IgD-negative memory B cell (primary cell): ENCODE measurements around the gene ATG9A. TPM values are rescaled to one million over a fixed set of nuclear protein-coding genes. Genes with fewer than 3 reads are reported as not detected.

ENCODE experiments used
- H3K27ac Mint-ChIP-seq, 3 donors: one replicate each; pipeline ENCODE4 v1.8.0; 2020 to 2022; ENCODE audit warnings: mild to moderate bottlenecking in 3 of 3, mixed read lengths in 3 of 3, moderate library complexity in 1 of 3
- H3K27me3 Mint-ChIP-seq: one replicate; pipeline ENCODE4 v1.8.0; 2021; ENCODE audit warnings: mixed read lengths
- H3K36me3 Mint-ChIP-seq: one replicate; pipeline ENCODE4 v1.8.0; 2020; ENCODE audit warnings: mild to moderate bottlenecking, mixed read lengths
- H3K4me1 Mint-ChIP-seq, 3 donors: one replicate each; pipeline ENCODE4 v1.8.0; 2020 to 2022; ENCODE audit warnings: mixed read lengths in 3 of 3, mild to moderate bottlenecking in 1 of 3
- H3K4me3 Mint-ChIP-seq, 4 donors: one replicate each; pipeline ENCODE4 v1.8.0; 2020 to 2022; ENCODE audit warnings: mild to moderate bottlenecking in 4 of 4, mixed read lengths in 4 of 4, moderate library complexity in 3 of 4
- H3K9me3 Mint-ChIP-seq, 3 donors: one replicate each; pipeline ENCODE4 v1.8.0; 2020 to 2021; ENCODE audit warnings: mixed read lengths in 3 of 3, mild to moderate bottlenecking in 1 of 3
- polyA plus RNA-seq: library from polyadenylated mRNA; unstranded; fragments of 300-500 nt; fragmentation: Illumina TruSeq; gene quantifications from one replicate; pipeline ENCODE4 v1.2.3, GENCODE V29; 2021

The ATG9A gene
- polyA plus RNA-seq, 1 donor from 2014 or later = 19.6 TPM

DNA sequence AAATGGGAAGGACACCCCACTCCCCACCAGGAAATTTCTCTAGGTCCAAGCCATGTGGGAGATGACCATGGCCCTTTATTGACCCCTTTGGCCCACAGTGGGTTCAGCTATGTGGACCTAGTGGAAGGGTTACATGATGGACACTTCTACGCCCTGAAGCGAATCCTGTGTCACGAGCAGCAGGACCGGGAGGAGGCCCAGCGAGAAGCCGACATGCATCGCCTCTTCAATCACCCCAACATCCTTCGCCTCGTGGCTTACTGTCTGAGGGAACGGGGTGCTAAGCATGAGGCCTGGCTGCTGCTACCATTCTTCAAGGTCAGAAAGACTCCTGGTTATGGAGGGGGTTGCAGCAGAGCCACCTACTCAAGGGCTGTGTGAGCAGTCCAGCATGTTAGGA lies 17.1 kb upstream of the ATG9A start:
- Mint-ChIP-seq H3K4me3 (peak overlapping the region; percentile 41 to 95 (median 86)), H3K9me3 (no peaks in the 10 kb centered on the region), H3K4me1 (peaks cover 41 to 59% (median 53%) of the 10 kb centered on the region in 3 donors), H3K36me3 (peaks cover 4% of the 10 kb centered on the region), H3K27me3 (peaks cover 1% of the 10 kb centered on the region), H3K27ac (peak overlapping the region in 2 of 3 donors; percentile 85 to 97)

DNA sequence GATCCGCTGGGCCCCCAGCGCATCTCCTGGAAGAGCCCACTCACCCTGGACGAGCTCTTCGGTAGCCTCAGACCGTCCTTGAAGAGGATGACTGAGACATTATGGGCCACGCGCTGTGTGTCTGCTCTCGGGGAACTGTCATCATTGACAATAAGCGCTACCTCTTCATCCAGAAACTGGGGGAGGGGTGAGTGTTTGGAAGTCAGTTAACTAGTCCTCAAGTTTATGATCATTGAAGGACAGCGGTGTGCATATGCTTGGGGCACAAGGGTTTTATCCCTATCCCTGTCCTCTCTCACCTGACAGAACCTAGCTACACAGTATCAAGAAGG lies 16.4 kb upstream of the ATG9A start:
- Mint-ChIP-seq H3K9me3 (no peaks in the 10 kb centered on the region), H3K36me3 (peaks cover 3% of the 10 kb centered on the region), H3K4me1 (peaks cover 34 to 52% (median 46%) of the 10 kb centered on the region in 3 donors), H3K4me3 (peak overlapping the region; percentile 84 to 96 (median 92)), H3K27ac (peak overlapping the region; percentile 85 to 98 (median 97)), H3K27me3 (peaks cover 1% of the 10 kb centered on the region)

DNA sequence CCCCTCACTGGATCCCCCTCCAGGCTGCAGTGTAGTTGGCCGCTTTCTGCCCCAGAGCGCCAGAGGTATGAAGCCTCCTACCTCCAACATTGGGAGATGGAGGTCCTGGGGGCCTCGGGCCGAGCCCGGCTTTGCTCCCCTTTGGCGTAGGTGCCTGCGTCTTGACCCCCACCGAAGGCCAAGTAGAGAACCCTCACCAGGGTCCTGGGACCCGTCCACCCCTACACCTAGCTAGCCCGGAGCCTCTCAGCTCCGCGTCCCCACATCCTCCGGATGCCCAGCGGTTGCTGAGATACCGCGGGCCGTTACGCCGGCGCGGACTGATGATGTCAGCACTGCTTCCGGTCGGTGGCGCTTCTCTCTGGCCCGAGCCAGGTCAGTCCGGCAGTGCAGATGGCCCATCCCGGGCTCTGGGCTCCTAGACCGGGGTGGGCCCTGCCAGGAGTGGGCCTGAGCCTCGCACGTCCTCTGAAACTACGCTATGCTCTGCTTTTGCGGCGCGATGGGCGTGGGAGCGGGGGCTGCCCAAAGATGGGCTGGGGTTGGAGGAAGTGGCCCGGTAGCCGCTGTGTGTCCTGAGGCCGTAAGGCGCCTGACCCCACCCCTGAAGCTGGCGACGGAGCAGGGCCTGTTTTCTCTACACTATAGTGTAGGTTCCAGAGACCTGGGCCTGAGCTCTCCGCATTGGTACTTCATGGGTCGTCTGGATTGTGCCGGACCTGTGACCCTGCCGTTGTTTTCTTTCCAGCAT lies 15.9 kb upstream of the ATG9A start, which contains the start of the genes GLB1L and STK16:
Gene GLB1L (minus strand): TSS at position 297 of the 751 bp plus-strand sequence. CDS start 1,871 bp downstream, outside the sequence.
Gene STK16 (plus strand): TSS at position 332 of the 751 bp plus-strand sequence. CDS start 521 bp downstream, outside the sequence.
- Mint-ChIP-seq H3K9me3 (no peaks in the 10 kb centered on the region), H3K4me3 (peak within 1 kb of the TSS; percentile 84 to 96 (median 92)), H3K36me3 (peaks cover 1% of the 10 kb centered on the region), H3K4me1 (peaks cover 33 to 47% (median 43%) of the 10 kb centered on the region in 3 donors), H3K27ac (peak within 1 kb of the TSS; percentile 85 to 98 (median 97)), H3K27me3 (peaks cover 1% of the 10 kb centered on the region)

DNA sequence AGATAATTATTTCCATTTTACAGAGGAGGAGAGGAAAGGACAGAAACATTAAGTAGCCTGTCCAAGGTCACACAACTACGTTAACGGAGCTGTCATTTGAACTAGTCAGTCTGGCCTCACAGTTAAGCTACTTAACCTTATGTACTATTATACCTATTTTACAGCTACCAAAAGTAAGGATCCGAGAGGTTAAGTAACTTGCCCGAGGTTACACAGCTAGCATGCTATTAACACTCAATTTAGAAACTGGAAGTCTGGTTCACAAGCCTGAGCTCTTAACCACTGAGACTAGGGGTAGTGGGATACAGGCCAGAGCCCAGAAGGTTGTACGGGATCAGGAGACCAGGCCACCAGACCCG lies 15.3 kb upstream of the ATG9A start:
- Mint-ChIP-seq H3K4me3 (peak overlapping the region; percentile 84 to 96 (median 92)), H3K36me3 (peaks cover 1% of the 10 kb centered on the region), H3K27ac (peak overlapping the region; percentile 85 to 98 (median 97)), H3K4me1 (peaks cover 27 to 42% (median 41%) of the 10 kb centered on the region in 3 donors), H3K9me3 (no peaks in the 10 kb centered on the region), H3K27me3 (peaks cover 1% of the 10 kb centered on the region)

DNA sequence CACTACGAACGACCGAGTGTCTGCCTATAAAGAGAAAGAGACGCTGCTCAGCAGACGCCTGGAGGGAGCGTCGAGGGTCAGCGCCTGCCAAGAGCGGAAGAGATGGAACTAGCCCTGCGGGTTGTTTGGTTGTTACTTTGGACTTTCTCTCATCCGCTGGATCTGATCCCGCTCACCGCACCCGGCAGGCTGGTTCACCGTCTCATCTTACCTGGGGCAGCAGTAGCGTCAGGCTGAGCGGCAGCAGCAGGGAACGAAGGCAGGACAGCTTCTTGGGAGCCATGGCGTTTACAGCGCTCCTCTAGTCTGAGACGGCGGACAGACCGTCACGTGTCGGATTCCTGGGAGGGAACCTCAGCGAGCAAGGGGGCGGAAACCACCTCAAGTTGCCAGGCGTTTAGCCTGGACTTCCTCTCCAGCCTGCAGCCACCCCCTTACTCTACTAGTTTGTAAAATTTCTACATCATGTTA lies 13.9 kb upstream of the ATG9A start:
- Mint-ChIP-seq H3K36me3 (peaks cover 1% of the 10 kb centered on the region), H3K27ac (peak overlapping the region; percentile 63 to 73 (median 72)), H3K27me3 (peaks cover 1% of the 10 kb centered on the region), H3K9me3 (no peaks in the 10 kb centered on the region), H3K4me3 (peak overlapping the region; percentile 39 to 68 (median 50)), H3K4me1 (peaks cover 15 to 29% (median 28%) of the 10 kb centered on the region in 3 donors)

DNA sequence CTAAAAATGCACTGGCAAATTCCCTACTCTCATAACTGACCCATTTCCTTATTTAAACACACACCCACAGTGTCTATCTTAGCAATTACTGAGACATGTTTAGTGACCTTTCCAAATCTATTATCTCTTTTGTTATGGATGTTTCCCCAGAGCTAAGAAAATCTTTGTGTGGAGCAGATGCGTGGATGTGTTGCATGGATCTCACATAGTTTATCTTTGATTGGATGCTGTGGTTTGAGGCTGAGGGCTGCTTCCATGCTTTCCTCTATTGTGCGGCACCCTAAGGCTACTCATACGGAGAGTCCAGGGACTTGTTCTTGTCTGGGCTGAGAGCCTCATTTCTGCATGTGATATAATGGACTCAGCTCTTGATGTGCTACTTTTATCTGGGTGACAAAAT lies 4.9 kb upstream of the ATG9A start:
- Mint-ChIP-seq H3K9me3 (no peaks in the 10 kb centered on the region), H3K4me3 (peak overlapping the region in 1 of 4 donors; percentile 76), H3K27ac (no peak overlapping the region), H3K4me1 (peaks cover 6 to 17% (median 15%) of the 10 kb centered on the region in 3 donors), H3K27me3 (no peaks in the 10 kb centered on the region), H3K36me3 (peaks cover 6% of the 10 kb centered on the region)

DNA sequence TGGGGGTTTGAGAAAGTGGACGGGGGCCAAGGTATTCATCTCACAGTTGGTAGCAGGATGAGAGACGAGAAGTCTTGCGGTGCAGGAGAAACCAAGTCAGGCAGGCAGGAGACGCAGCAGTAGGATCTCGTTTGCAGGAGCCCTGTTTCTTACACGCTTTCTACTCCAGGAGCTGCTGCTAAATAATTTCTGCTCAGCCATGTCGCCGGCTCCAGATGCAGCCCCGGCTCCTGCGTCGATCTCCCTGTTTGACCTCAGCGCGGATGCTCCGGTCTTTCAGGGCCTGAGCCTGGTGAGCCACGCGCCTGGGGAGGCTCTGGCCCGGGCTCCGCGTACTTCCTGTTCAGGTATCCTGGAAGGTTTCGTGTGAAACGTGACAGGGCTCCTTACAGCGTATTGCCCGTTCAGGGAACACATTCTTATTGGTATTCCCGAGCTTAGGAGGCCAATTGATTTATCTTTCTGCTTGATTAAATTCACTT lies 664 bp upstream of the ATG9A start:
- Mint-ChIP-seq H3K9me3 (no peaks in the 10 kb centered on the region), H3K4me3 (peak overlapping the region; percentile 99 to 100 (median 100)), H3K27ac (peak overlapping the region; percentile 92 to 98 (median 97)), H3K4me1 (peaks cover 16 to 28% (median 20%) of the 10 kb centered on the region in 3 donors), H3K36me3 (peaks cover 5% of the 10 kb centered on the region), H3K27me3 (no peaks in the 10 kb centered on the region)

DNA sequence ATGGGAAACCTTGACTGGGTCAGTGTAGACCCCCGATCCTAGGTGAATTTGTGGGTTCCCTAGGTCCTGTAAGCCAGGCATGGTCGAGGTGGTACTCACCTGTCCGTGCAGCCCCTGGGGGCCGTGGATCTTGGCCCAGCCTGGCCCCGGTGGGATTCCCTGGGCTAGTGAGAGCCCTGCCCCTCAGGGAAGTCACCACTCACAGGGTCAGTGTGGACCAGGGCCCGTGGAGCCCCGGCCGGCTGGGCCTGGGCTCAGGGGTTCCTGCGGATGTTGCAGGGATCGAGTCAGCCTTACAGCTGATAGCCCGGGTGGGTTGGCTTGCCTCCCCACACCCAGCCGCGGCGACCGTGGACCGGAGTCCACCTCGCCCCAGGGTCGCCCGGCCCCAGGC lies 528 bp downstream of the ATG9A start:
- Mint-ChIP-seq H3K4me3 (peak overlapping the region; percentile 87 to 99 (median 94)), H3K36me3 (peaks cover 4% of the 10 kb centered on the region), H3K9me3 (no peaks in the 10 kb centered on the region), H3K27ac (peak overlapping the region in 1 of 3 donors; percentile 92), H3K4me1 (peaks cover 17 to 24% (median 21%) of the 10 kb centered on the region in 3 donors), H3K27me3 (no peaks in the 10 kb centered on the region)

DNA sequence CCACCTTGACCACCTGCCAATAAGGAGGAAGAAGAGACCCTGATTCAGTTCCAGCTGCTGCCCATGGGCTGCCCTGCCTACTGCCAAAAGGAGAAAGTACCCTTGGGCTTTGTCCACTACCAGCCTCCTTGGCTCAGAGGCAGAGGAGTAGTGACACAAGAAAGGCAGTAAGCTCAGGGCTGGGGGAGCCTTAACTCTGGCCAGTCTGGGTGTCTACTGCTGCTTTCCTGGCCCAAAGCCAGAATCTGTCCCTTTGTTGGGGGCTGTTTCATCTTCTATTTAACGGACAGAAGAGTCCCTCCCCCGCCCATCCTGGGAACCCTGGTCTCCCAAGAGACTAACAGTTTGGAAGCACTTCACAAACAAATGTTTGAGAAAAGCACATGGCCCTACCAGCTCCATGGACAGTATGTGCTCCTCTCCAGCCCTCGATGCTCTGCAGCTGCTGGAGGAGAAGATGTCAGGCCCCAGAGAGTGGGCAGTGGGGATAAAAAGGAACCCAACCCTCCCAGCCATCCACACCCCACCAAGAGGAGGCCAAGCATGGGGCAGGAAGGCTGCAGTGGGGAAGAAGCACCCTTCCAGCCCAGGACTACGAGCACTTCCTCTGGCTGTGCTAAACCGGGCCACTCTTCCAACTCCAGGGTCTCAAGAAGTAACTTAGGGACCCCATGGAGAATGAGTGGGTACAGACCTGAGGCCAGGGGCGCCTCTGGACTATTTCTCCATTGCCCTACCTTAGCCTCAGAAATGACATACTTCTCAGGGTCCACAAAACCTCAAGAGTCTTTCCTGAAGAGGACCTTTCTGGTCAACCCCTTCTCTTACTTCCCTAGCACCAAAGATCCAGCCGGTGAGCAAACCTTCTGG lies 1.2 kb downstream of the ATG9A start:
- Mint-ChIP-seq H3K9me3 (no peaks in the 10 kb centered on the region), H3K4me3 (peak overlapping the region; percentile 87 to 99 (median 94)), H3K36me3 (peaks cover 3% of the 10 kb centered on the region), H3K27ac (peak overlapping the region in 1 of 3 donors; percentile 92), H3K4me1 (peaks cover 17 to 24% (median 21%) of the 10 kb centered on the region in 3 donors), H3K27me3 (no peaks in the 10 kb centered on the region)

DNA sequence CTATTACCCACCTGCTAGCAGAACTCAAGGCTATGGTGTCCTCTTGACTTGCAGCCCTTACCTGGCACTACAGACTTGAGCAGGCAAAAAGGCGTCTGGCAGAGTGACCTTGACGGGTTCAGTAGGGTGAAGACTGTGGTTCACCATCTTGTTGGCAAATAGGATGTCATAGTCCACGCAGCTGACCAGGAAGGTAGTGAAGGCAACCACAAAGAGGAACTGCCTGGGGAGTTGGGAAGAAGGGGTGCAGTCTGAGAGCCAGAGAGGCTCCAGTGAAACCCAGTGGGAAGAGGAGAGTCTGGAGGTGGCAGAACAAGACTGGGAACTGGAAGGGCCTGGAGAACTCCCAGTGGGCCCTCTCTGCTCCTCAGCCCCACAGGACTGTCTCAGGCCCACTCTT lies 4.1 kb downstream of the ATG9A start:
- Mint-ChIP-seq H3K4me1 (peaks cover 11 to 21% (median 15%) of the 10 kb centered on the region in 3 donors), H3K4me3 (peak overlapping the region in 1 of 4 donors; percentile 85), H3K27me3 (no peaks in the 10 kb centered on the region), H3K9me3 (no peaks in the 10 kb centered on the region), H3K36me3 (peaks cover 3% of the 10 kb centered on the region), H3K27ac (peak overlapping the region in 1 of 3 donors; percentile 76)

DNA sequence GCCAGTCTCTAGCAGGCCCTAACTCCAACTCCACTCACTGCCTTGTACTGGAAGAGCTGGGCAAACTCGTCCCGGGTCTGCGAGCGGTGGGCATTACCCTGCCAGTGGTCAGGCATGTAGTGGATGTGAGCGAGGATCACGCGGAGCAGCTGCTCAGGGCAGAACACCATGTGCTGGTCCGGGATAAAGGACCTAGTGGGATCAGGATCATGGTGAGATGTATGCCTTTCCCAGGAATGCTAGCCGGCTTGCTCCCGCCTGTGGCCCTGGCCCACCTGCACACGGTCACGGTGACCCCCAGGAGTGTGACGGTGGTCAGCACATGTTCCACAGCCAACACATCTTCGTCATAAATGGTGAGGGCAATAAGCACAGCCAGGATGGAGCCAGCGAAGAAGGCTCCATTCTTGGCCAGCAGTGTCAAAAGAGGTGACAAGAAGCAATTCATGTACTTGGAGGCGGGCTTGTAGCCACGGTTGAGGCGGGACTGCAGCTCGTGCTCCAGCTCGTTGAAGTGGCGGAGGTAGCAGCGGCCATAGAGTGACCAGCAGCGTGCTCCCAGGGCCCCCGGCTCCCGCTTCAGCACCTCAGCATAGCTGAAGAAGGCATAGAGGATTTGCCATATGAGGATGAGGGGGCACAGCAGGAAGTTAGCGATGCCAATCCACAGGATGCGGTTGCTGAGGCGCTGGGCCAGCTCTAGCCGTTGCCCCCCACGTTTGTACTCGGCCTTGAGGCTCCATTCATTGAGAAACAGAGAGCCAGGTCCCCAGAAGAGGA lies 5.4 kb downstream of the ATG9A start:
- H3K27ac Mint-ChIP-seq = peak overlapping the region in 1 of 3 donors; percentile 73
- no peaks in the 10 kb centered on the region for H3K36me3 Mint-ChIP-seq
- no peaks in the 10 kb centered on the region for H3K27me3 Mint-ChIP-seq
- peaks cover 7 to 16% (median 13%) of the 10 kb centered on the region in 3 donors for H3K4me1 Mint-ChIP-seq
- peak overlapping the region in 2 of 4 donors; percentile 17 to 85 for H3K4me3 Mint-ChIP-seq
- no peaks in the 10 kb centered on the region for H3K9me3 Mint-ChIP-seq

DNA sequence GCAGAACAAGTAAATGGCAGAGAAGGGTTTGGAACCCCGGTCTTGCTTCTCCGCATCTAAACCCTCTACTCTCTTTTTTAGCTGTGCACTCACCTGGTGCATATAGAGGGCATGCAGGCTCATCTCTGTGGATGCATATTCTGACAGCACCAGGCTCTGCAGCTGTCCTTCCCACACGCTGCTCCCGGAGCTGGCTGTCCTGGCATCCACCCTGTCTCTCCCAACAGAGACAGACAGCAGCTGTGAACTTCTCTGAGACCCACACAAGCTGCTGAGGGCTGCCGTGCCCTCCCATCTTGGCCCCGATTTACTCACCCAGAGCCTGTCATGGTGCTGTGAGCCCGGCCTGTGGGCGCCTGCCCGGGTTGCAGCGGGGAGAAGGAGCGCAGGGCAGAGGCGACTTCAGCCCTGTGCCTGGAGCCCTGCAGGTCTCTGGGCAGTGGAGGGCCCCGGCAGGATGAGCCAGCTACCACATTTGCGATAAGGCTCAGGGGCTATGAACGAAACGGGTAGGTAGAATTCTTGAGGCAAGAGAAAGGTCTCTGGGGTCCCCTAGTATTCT lies 7.4 kb downstream of the ATG9A start:
- Mint-ChIP-seq H3K9me3 (no peaks in the 10 kb centered on the region), H3K27ac (no peak overlapping the region), H3K36me3 (no peaks in the 10 kb centered on the region), H3K27me3 (no peaks in the 10 kb centered on the region), H3K4me1 (peaks cover 9 to 20% (median 14%) of the 10 kb centered on the region in 3 donors), H3K4me3 (no peak overlapping the region)

DNA sequence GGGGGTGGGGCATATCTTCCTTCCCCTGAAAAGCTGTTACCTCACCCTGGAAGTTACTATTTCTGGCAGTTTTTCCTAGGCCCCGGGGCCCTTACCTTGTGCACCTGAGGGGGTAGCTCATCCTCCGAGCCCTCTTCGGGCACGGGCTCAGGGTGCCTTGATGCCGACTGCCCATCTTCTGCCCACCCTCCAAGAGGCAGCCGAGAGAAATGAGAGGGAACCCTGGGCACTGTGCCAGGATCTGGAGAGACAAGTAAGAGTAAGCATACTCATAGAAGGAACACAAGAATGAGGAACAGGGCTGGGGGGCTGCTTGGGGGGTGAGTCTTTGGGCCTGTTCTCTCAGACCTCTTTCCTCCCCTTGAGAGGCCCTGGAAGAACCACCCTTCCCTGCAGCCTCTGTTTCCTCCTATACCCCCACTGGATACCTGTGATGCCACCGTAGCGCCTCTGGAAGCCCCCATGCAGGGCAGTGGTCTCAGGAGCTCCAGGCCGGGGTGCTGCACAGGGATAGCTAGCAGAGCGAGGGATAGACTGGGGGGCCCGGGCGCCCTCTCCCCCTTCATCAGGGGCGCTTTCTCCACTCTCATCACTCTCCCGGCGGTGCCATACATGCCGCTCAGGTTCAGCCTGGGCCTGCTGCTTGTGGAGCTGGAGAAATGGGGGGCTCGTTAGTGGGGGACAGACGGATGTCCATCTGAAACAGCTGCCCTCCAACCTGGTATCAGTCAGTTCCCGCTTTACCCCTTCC lies 8.6 kb downstream of the ATG9A start:
- Mint-ChIP-seq H3K4me1 (peaks cover 13 to 15% (median 15%) of the 10 kb centered on the region in 3 donors), H3K27me3 (no peaks in the 10 kb centered on the region), H3K36me3 (no peaks in the 10 kb centered on the region), H3K4me3 (peak overlapping the region in 1 of 4 donors; percentile 52), H3K27ac (no peak overlapping the region), H3K9me3 (no peaks in the 10 kb centered on the region)
